HG03575 (cell line): ENCODE results near the gene RIN3.
"Not testable (repeated sequence)": the region's sequence is repeated elsewhere in the genome, so short reads cannot be mapped to it uniquely, and the experiment has no call there.

Source experiments
- ATAC-seq: cut with Tn5 transposase; IDR thresholded peaks from one replicate; pipeline ENCODE4 v1.9.1; 2021; ENCODE audit not compliant: unreplicated experiment, insufficient number of reproducible peaks, low FRiP score; ENCODE audit errors: extremely low read depth

RIN3 gene

GRCh38 chr14:92632546-92633273 is 119.1 kb downstream of the RIN3 start:
- ATAC-seq = no peak

GRCh38 chr14:92633274-92633616 is 119.7 kb downstream of the RIN3 start:
- ATAC-seq = no peak

- ATAC-seq = no peak
Measured at GRCh38 chr14:92633724-92634123, 120.1 kb downstream of the RIN3 start.

DNA sequence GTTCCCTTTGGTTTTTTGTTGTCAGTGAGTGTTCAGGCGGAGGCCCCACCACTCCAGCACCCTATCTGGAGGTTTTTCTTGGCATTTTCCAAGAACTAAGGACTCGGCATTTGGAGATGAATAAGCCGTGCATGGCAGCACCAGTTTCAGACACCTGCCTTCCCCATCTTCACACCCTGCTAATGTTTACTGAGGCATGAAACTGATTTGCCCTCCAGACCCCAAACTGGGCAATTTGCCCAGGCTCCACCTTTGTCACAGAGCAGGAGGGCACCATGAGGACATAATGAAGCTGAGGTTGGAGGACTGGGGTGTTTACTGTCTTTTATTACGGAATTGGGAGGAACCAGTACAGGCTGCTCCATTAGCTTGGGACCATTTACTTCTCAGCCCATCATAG is 121.5 kb downstream of the RIN3 start:
- ATAC-seq = no peak

DNA sequence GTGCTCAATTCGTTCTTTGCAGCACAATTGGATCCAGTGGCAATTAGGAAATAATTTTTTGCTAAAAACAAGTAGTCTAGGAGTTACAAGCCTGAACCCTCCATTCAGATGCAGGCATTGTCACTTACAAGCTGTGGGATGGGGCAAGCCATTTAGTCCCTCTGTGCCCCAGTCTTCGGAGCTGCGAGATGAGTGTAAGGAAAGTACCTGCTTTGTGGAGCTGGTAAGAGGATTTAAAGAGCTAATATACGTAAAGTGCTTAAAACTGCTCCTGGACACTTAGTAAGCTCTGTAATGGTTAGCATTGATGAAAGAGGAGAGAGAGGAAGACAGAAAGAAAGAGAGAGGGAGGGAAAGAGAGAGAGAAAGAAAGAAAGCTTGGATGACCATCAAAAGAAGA is 122.3 kb downstream of the RIN3 start:
- ATAC-seq = no peak

- ATAC-seq = no peak
Measured at GRCh38 chr14:92637228-92637627, 123.6 kb downstream of the RIN3 start.

- no peak for ATAC-seq
Measured at GRCh38 chr14:92637864-92638263, 124.3 kb downstream of the RIN3 start.

- no peak for ATAC-seq
Measured at GRCh38 chr14:92638266-92638665, 124.7 kb downstream of the RIN3 start.

DNA sequence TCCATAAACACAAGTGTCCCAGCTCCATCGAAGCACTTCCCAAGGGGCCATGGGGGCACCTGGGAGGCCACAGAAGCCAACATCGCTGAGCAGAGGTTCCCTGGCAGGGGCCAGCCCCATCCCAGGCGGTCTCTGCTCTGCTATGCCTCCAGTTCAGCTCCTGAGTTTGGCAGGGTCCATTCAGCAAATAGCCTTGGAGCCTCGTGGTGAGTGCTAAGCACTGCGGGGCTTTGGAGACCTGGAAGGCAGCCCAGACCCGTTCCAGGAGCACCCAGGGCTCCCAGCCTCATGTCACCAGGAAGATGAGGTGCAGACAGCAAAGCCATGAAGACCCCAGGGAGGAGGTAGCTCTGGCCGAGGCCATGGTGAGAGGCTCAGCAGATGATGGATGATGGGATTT is 125.3 kb downstream of the RIN3 start:
- no peak for ATAC-seq

DNA sequence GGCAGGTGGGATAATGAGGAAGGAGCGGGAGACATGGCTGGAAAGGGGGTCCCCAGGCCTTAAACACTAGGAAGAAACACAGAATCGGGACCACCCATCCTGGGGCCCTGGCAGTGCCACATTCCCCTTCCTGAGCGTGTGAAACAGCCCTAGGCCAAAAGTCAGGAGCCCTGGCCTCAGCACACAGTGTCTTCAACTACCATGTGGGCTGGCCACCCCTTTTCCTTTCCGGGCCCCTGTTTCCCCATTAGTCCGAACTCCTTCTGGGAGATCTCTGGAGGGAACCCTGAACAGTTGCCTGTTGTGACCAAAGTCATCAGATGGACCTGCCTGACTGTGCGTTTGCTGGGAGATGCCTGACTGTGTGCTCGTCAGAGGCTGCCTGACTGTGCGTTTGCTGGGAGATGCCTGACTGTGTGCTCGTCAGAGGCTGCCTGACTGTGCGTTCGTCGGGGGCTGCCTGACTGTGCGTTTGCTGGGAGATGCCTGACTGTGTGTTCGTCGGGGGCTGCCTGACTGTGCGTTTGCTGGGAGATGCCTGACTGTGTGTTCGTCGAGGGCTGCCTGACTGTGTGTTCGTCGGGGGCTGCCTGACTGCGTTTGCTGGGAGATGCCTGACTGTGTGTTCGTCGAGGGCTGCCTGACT is 126.0 kb downstream of the RIN3 start:
- not testable (repeated sequence) for ATAC-seq

DNA sequence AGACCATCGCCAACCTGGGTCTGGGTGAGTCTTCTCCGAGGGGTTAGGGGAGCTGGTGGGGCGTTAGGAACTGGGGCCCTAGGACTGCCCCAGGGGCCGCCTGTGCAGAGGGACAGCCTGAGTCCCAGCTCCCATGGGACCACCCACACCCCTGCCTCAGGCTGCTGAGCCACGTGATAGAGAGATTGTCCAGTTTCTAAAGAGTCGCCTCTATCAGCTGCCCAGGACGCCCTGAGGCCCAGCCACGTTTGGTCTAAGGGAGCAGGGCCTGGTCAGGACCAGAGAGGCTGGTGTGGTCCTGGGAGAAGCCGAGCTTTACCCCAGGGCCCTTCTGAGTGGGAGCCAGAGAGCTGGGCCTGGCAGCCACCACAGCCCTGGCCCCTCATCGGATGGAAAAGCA is 127.7 kb downstream of the RIN3 start:
- ATAC-seq = no peak

DNA sequence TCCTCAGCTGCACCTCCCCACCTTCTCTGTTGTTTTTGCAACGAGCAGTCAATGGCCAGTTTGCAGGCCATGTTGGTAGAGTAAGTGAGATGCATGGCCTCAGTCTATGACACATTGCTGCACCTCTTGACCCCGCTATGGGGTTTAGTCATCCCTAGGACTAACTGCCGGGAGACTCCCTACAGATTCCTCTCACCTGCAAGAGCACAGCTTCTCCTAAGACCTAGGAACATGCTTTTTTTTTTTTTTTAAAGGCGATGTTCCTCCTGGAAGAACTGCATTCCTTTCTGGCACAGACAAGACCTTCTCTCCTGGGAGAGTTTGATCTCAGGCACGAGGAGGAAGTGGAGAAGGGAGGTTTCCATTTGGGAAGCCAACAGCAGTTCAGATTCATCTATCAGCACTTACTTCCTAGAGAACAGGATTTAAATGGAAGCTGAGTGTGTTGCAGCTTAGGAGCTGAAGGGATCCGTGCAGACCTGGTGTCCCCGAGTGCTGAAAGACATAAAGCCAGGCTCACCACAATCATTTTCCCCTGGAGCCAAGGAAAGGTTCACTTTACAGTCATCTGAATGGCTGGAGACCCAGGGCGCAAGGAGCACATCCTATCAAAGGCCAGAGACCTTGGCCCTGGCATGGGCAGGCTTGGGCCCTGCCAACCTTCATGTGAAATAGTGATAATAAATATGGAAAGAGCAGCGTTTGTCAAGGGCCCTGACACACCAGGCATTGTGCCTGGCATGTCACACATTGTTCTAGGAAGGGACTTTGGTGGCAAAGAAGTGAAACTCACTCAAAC is 130.8 kb downstream of the RIN3 start:
- ATAC-seq = no peak

GRCh38 chr14:92644970-92645515 is 131.5 kb downstream of the RIN3 start:
- no peak for ATAC-seq

DNA sequence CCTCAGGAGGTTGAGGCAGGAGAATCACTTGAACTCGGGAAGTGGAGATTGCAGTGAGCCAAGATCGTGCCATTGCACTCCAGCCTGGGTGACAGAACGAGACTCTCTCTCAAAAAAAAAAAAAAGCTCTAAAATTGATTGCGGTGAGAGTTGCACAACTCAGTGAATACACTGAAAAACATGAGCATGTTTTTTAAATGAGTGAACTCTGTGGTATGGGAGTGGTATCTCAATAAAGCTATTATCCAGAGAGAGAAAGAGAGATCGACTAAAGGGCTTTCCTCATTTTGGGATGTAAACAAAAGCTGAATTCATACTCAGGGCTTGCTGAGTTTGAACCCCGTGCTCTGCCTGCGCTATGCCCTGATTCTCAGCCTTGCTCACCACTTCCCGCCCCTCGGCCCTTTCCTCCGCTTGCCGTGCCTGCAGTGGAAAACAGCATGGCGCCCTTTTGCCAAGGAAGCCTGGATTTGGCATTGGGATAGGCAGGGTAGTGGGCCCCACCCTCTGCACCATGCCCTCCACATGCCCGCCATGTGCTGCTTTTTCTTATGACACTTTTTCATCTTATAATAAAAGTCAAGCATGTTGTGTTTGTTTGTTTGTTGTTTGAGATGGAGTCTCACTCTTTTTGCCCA is 132.4 kb downstream of the RIN3 start:
- no peak for ATAC-seq

DNA sequence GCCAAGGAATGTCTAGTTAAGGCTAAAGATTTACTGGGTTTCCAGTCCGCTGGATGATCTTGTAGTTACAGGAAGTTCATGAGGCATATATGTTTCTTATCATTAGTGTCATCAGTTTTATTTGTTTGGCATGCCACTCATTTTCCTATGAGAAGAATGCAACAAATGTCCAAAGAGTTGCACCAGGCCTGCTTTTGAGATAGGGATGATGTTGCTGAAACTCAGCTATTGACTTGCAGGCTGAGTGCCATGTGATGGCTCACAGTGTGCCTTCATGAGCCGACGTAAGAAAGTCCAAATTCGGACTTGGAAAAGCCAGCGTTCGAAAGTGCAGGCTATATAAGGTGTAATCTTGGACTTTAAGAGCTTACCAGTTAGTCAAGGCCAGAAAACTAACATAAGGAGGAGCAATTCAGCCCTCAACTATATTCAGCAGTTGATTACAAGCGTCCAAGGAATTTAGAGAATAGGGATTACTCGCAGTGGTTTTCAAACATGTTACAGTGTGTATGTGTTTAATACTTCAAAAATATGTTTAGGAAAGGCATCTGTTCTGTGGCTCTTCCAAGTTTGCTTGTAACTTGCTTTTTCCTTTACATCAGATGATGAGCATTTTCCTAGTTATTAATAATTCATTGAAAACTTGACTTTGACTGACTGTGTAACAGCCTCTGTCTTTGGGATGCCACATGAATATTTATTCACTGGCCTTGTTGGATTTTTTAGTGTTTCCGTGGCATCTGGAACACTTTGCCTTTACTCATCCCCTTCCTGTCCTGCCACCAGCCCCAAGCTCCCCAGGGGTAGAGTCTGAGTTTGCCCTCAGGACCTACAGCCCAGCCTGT is 133.6 kb downstream of the RIN3 start:
- no peak for ATAC-seq

DNA sequence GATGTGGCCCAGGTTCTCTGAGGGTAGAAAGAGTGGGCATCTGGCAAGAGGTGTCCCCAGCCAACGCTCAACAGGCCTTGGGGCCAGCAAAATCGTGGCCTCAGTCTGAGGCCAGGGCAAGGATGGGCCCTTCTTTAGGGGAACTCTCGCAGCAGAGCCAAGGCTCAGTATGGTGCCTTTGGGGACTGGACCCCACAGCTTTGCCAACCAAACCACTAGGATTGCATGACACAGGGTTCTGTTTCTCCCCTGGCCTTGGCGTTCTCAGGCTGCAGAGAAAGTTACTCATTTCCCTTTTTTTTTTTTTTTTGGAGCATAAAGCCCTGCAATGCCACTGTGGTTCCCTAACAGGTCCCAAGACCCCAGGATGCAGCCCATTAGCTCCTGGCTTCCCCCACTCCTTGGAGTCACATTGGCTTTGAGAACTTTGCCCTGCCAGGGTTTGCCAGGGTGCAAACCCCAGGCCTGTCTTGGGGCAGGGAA is 134.3 kb downstream of the RIN3 start:
- no peak for ATAC-seq

DNA sequence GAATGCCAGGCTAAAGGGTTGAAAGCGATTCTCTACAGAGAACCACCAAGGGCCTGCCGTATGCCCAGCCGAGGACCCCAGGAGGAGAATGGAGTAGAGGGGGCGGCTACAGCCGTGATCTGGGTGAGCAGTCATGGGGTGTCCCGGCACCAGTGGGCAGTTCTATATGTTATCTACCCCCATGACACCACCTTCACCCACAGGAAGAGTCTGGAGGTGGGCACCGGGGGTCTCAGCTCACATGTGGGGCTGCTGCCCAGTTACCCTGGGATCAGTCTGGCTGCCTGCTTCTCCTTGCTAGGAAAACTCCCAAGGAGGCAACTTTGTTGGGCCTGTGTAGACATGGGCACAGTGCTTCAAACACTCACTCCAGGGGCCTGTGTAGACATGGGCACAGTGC is 135.5 kb downstream of the RIN3 start:
- ATAC-seq = no peak

GRCh38 chr14:92649934-92650545 is 136.5 kb downstream of the RIN3 start:
- ATAC-seq = no peak
